Neural crest cell (in vitro differentiated cells): ENCODE results near the gene TARS3. TPM values are rescaled to one million over a fixed set of nuclear protein-coding genes. Genes with fewer than 3 reads are reported as not detected.

Experiments used
- DNase-seq: peaks from one replicate; pipeline ENCODE4 v3.0.0; 2021; ENCODE audit warnings: low read depth, mixed read lengths, low spot score
- H3K27ac Mint-ChIP-seq: one replicate; pipeline ENCODE4 v1.8.0; 2021; ENCODE audit warnings: mild to moderate bottlenecking, mixed read lengths; ENCODE audit not compliant: unreplicated experiment
- H3K27me3 Mint-ChIP-seq: 2 replicates; pipeline ENCODE4 v1.8.0; 2021; ENCODE audit warnings: low read depth, mild to moderate bottlenecking, mixed read lengths
- H3K36me3 Mint-ChIP-seq: 2 replicates; pipeline ENCODE4 v1.8.0; 2021; ENCODE audit warnings: low read depth, mild to moderate bottlenecking, mixed read lengths
- H3K4me1 Mint-ChIP-seq: 2 replicates; pipeline ENCODE4 v1.8.0; 2021; ENCODE audit warnings: mixed read lengths
- H3K4me3 Mint-ChIP-seq: one replicate; pipeline ENCODE4 v1.8.0; 2021; ENCODE audit warnings: mild to moderate bottlenecking, mixed read lengths
- H3K9me3 Mint-ChIP-seq: 2 replicates; pipeline ENCODE4 v1.8.0; 2021; ENCODE audit warnings: mixed read lengths
- total RNA-seq: library from RNA; stranded (reverse); gene quantifications from 2 replicates; pipeline ENCODE4 v1.2.1, GENCODE V29; 2021
- TF ChIP-seq, protein P1 (sequence below): fragments of 200-600 bp; sonication (generic); conservative IDR thresholded peaks from 2 replicates; pipeline ENCODE4 v1.5.0; 2021; ENCODE audit warnings: antibody characterized with exemption, mild to moderate bottlenecking

Gene TARS3
- total RNA-seq, 1 donor from 2014 or later: 18.1 TPM

- H3K9me3 Mint-ChIP-seq: peaks cover 11% of the 10 kb centered on the region
- peaks cover 20% of the 10 kb centered on the region for H3K36me3 Mint-ChIP-seq
- no peak for DNase-seq
- H3K4me3 Mint-ChIP-seq: no peak overlapping the region
- no peaks in the 10 kb centered on the region for H3K27me3 Mint-ChIP-seq
- H3K27ac Mint-ChIP-seq: no peak overlapping the region
- H3K4me1 Mint-ChIP-seq: peaks cover 31% of the 10 kb centered on the region
- TF ChIP-seq, protein P1, sequence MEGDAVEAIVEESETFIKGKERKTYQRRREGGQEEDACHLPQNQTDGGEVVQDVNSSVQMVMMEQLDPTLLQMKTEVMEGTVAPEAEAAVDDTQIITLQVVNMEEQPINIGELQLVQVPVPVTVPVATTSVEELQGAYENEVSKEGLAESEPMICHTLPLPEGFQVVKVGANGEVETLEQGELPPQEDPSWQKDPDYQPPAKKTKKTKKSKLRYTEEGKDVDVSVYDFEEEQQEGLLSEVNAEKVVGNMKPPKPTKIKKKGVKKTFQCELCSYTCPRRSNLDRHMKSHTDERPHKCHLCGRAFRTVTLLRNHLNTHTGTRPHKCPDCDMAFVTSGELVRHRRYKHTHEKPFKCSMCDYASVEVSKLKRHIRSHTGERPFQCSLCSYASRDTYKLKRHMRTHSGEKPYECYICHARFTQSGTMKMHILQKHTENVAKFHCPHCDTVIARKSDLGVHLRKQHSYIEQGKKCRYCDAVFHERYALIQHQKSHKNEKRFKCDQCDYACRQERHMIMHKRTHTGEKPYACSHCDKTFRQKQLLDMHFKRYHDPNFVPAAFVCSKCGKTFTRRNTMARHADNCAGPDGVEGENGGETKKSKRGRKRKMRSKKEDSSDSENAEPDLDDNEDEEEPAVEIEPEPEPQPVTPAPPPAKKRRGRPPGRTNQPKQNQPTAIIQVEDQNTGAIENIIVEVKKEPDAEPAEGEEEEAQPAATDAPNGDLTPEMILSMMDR: no peak
Measured at GRCh38 chr15:101619615-101619865, 104.7 kb downstream of the TARS3 start.

DNA sequence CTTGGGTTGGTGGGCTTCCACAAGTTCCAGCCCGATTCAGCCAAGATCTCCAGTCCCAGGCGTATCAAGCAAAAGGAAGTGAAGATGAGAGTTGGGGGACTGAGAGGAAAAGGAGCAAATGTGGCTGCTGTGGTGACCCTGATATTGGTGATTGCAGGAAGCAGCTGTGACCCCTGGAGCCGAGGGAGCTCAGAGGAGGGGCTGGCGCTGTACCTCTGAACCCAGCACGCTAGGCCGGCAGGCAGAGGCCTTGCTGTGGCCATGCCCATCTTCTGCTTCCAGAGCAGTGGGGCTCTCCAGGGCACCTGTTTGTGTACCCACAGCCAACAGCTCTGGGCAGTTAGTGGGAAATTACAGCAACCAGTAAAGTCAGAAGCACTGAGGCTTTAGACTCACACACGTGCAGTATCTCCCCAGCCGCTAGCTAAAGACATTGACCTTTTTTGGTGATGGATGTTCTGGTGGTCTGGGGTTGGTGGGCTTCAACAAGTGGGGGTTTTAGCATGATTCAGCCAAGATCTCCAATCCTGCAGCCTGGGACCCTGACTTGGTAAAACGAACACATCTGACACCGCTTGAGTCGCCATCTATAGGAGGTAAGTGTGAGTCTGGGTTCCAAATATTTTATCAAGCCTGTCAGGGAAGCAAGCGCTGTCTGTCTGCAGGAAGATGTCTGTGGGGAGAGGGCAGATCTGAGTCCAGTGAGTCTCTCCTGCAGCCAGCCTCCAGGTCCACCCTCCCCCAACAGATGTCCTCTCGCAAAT is 105.2 kb downstream of the TARS3 start:
- TF ChIP-seq, protein P1: no peak
- Mint-ChIP-seq H3K36me3 (peaks cover 15% of the 10 kb centered on the region), H3K4me1 (peaks cover 36% of the 10 kb centered on the region), H3K4me3 (no peak overlapping the region), H3K27ac (peak overlapping the region; percentile 12), H3K9me3 (peaks cover 9% of the 10 kb centered on the region), H3K27me3 (no peaks in the 10 kb centered on the region)
- DNase-seq: no peak

- TF ChIP-seq, protein P1: no peak
- Mint-ChIP-seq H3K27ac (peak overlapping the region; percentile 43), H3K4me1 (peaks cover 42% of the 10 kb centered on the region), H3K4me3 (no peak overlapping the region), H3K9me3 (peaks cover 3% of the 10 kb centered on the region), H3K36me3 (peaks cover 7% of the 10 kb centered on the region), H3K27me3 (no peaks in the 10 kb centered on the region)
- no peak for DNase-seq
Measured at GRCh38 chr15:101618076-101618475, 106.2 kb downstream of the TARS3 start.

GRCh38 chr15:101617390-101617965 is 106.8 kb downstream of the TARS3 start:
- DNase-seq: no peak
- no peaks in the 10 kb centered on the region for H3K27me3 Mint-ChIP-seq
- H3K36me3 Mint-ChIP-seq: peaks cover 4% of the 10 kb centered on the region
- H3K27ac Mint-ChIP-seq: no peak overlapping the region
- TF ChIP-seq, protein P1: no peak
- no peak overlapping the region for H3K4me3 Mint-ChIP-seq
- H3K9me3 Mint-ChIP-seq: peaks cover under 1% of the 10 kb centered on the region
- peaks cover 42% of the 10 kb centered on the region for H3K4me1 Mint-ChIP-seq

DNA sequence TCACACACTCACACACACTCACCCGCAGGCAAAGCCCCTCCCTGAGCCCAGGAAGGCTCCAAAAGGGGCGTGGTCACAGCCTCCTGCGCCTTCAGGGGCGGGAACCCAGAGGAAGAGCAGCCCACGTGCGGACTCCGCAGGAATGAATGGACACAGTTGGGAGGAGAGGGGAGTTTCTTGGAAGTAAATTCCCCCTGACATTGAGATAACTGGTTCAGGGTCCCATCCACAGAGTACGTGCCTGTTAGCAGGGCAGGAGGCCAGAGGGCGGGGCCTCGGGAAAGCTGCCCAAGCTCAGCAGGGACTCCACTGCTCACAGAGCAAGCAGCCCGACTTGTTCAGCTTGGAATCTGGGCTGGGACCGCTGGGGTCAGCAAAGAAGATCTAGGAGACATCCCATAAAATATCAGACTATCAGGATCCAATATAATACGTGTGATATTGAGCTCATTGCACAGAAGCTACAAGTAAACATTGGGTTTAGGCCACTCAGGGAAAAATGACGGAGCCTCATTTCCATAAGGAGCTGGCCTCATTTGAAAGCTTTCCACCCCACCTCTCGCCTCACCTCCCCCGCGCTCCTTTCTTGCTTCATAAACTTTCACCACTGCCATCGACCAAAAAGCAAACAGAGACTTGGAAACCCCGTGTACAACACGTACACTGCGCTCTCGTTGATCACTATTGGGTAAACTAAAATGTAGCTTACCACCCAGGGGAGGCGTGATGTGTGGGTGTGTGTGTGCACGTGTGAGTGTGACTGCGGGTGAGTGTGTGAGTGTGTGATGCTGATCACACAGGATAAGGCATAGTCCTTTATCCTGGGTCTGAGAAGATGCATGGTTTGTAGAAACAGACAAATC is 108.1 kb downstream of the TARS3 start:
- Mint-ChIP-seq H3K27me3 (no peaks in the 10 kb centered on the region), H3K9me3 (no peaks in the 10 kb centered on the region), H3K4me1 (peaks cover 42% of the 10 kb centered on the region), H3K4me3 (peak overlapping the region; percentile 17), H3K36me3 (no peaks in the 10 kb centered on the region), H3K27ac (no peak overlapping the region)
- DNase-seq: peak; percentile 35
- TF ChIP-seq, protein P1: no peak
